Thyroid gland (tissue), 4 donors: ENCODE measurements around the gene MYO1E. TPM values are rescaled to one million over a fixed set of nuclear protein-coding genes. Genes with fewer than 3 reads are reported as not detected.

Experiments
- DNase-seq, 2 donors: peaks; one replicate each; pipeline ENCODE4 v3.0.0-alpha.2; 2019
- H3K27ac ChIP-seq, 3 donors: fragments of 200-600 bp; sonication (generic); 1 replicate in 2 of 3; 2 replicates in 1 of 3; pipeline ENCODE4 v1.5.1; 2016 to 2019; ENCODE audit warnings: mild to moderate bottlenecking in 1 of 3, moderate library complexity in 1 of 3
- H3K27me3 ChIP-seq: fragments of 200-600 bp; sonication (generic); one replicate; pipeline ENCODE4 v1.5.1; 2019
- H3K36me3 ChIP-seq, 2 donors: fragments of 200-600 bp; sonication (generic); one replicate each; pipeline ENCODE4 v1.5.1; 2016 to 2019
- H3K4me1 ChIP-seq, 2 donors: fragments of 200-600 bp; sonication (generic); one replicate each; pipeline ENCODE4 v1.5.1; 2017 to 2019
- H3K4me3 ChIP-seq, 3 donors: fragments of 200-600 bp; sonication (generic); replicated peaks in 1 of 3; 1 replicate in 2 of 3; 2 replicates in 1 of 3; pipeline ENCODE4 v1.5.1; 2016; ENCODE audit warnings: mild to moderate bottlenecking in 1 of 3
- H3K9me3 ChIP-seq: fragments of 200-600 bp; sonication (generic); one replicate; pipeline ENCODE4 v1.5.1; 2017
- POLR2A ChIP-seq, 2 donors: fragments of 450-650 bp; IDR thresholded peaks; one replicate each; pipeline ENCODE4 v1.6.1; 2017; ENCODE audit warnings: antibody characterized with exemption in 2 of 2, mild to moderate bottlenecking in 2 of 2, moderate library complexity in 1 of 2
- WGBS, 2 donors: methylation state at CpG; one replicate each; pipeline ENCODE4 v1.1.5; 2017; 5-methylcytosine and 5-hydroxymethylcytosine counted together
- intact Hi-C: fragments of 100-400 bp; cut with DNase I; formaldehyde crosslinking; loops from one replicate; pipeline ENCODE4 v1.15.1; 2023
- total RNA-seq, 4 donors: library from RNA; depleted of rRNA; stranded (reverse); fragments of >200 nt; gene quantifications; one replicate each; pipeline ENCODE4 v1.2.3, GENCODE V29; 2016
- TF ChIP-seq, protein P1 (sequence below), 6 experiments: fragments of 200-600 bp in 3 of 6; fragments of 450-650 bp in 3 of 6; sonication (generic) in 3 of 6; IDR thresholded peaks; one replicate each; pipeline ENCODE4 v1.5.1; 2016 to 2019; ENCODE audit warnings: antibody characterized with exemption in 6 of 6, mild to moderate bottlenecking in 2 of 6, inconsistent platforms in 1 of 6, moderate library complexity in 1 of 6

The MYO1E gene
- total RNA-seq, 4 donors from 2014 or later, result 19.5 to 56.6 (median 34.6) TPM

DNA sequence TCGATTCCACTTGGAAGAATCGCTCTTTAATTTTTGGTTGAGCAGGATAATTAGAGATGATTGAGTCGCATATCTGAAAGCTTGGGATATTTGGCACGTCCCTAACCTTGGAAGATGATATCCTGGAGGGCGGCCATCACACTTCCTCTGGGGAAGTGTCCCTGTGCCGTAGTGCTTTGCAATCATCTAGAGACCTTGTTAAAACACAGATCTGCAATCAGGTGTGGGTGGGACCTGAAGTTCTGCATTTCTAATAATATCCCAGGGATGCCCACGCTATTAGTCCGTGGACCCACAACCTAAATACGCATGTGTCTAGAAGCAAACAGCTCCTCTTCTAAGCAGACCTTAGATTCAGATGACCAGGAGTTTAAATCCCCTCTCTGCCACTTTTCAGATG lies 20.5 kb downstream of the MYO1E start:
- no peak for TF ChIP-seq POLR2A (IDR thresholded peaks at IDR 0.05)
- Histone ChIP-seq H3K4me3 (no peak overlapping the region), H3K27me3 (no peaks in the 10 kb centered on the region), H3K9me3 (no peaks in the 10 kb centered on the region), H3K36me3 (no peaks in the 10 kb centered on the region), H3K4me1 (peaks cover 0 to 16% of the 10 kb centered on the region in 2 donors), H3K27ac (peak overlapping the region in 1 of 3 donors; percentile 19)
- 76 to 84% methylated on average over 9 of the region's 9 CpGs for WGBS, 2 donors
- DNase-seq, result no peak
- intact Hi-C loops, result no loop called here

- H3K36me3 ChIP-seq, result no peaks in the 10 kb centered on the region
- intact Hi-C loops, result no loop called here
- no peaks in the 10 kb centered on the region for H3K27me3 ChIP-seq
- peak overlapping the region; percentile 6 to 64 (median 12) for H3K27ac ChIP-seq
- peaks cover 0 to 24% of the 10 kb centered on the region in 2 donors for H3K4me1 ChIP-seq
- no peak overlapping the region for H3K4me3 ChIP-seq
- no peak for TF ChIP-seq POLR2A (IDR thresholded peaks at IDR 0.05)
- TF ChIP-seq, protein P1, sequence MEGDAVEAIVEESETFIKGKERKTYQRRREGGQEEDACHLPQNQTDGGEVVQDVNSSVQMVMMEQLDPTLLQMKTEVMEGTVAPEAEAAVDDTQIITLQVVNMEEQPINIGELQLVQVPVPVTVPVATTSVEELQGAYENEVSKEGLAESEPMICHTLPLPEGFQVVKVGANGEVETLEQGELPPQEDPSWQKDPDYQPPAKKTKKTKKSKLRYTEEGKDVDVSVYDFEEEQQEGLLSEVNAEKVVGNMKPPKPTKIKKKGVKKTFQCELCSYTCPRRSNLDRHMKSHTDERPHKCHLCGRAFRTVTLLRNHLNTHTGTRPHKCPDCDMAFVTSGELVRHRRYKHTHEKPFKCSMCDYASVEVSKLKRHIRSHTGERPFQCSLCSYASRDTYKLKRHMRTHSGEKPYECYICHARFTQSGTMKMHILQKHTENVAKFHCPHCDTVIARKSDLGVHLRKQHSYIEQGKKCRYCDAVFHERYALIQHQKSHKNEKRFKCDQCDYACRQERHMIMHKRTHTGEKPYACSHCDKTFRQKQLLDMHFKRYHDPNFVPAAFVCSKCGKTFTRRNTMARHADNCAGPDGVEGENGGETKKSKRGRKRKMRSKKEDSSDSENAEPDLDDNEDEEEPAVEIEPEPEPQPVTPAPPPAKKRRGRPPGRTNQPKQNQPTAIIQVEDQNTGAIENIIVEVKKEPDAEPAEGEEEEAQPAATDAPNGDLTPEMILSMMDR (IDR thresholded peaks at IDR 0.05), result no peak
- no peak for DNase-seq
- H3K9me3 ChIP-seq, result no peaks in the 10 kb centered on the region
- 85 to 90% methylated on average over 1 of the region's 1 CpG for WGBS, 2 donors
Observed at GRCh38 chr15:59350421-59350732, 22.3 kb downstream of the MYO1E start.

DNA sequence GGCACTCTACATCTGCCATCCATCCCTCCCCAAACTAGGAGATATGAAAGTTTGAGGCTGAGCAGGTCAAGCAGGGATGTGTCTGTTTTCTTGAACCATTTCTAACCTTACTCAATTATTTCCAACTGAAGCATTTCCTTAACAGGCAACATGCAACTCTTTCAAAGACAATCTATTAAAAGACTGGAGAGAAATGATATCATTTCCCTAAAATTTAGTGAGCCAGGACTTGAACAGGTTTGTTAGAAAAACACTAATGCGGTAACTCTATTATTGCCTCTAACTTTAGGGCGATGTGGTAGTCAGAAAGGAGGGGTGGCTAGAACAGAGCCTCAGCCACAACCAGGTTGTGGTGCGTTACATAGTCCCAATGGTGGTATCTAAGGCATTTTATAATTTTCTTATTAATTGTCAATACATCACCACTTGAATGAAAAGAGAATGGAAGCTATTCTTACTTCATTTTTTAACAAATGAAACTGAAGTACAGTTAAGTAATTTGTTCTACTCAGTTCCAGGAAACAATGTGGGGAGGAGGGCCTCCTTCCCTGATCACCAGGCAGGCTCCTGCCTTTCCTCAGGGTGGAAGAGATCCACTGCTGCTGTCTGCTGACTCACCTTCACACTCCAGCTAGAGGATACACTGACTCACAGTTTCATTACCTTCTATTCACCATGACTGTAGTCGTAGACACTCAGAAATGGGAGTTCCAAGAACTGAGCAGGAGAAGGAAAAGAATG lies 22.8 kb downstream of the MYO1E start:
- H3K4me1 ChIP-seq, result peaks cover 0 to 29% of the 10 kb centered on the region in 2 donors

GRCh38 chr15:59347915-59348314 lies 24.8 kb downstream of the MYO1E start:
- DNase-seq, result no peak
- intact Hi-C loops, result no loop called here
- Histone ChIP-seq H3K9me3 (no peaks in the 10 kb centered on the region), H3K36me3 (no peaks in the 10 kb centered on the region), H3K4me1 (peaks cover 0 to 34% of the 10 kb centered on the region in 2 donors), H3K4me3 (no peak overlapping the region), H3K27ac (no peak overlapping the region), H3K27me3 (no peaks in the 10 kb centered on the region)
- WGBS, 2 donors, result 85 to 89% methylated on average over 5 of the region's 5 CpGs
- no peak for TF ChIP-seq POLR2A (IDR thresholded peaks at IDR 0.05)
- TF ChIP-seq, protein P1 (IDR thresholded peaks at IDR 0.05), result no peak

More for the DNA sequence above, 22.8 kb downstream of the MYO1E start:
- peak in 1 of 2 donors; percentile 24 for DNase-seq
- TF ChIP-seq POLR2A (IDR thresholded peaks at IDR 0.05), result no peak
- TF ChIP-seq, protein P1 (IDR thresholded peaks at IDR 0.05), result no peak
- H3K27me3 ChIP-seq, result no peaks in the 10 kb centered on the region
- H3K4me3 ChIP-seq, result no peak overlapping the region
- H3K27ac ChIP-seq, result peak overlapping the region in 2 of 3 donors; percentile 12 to 64
- WGBS, 2 donors, result 78 to 79% methylated on average over 4 of the region's 4 CpGs
- H3K9me3 ChIP-seq, result no peaks in the 10 kb centered on the region
- no peaks in the 10 kb centered on the region for H3K36me3 ChIP-seq
- intact Hi-C loops, result no loop called here

DNA sequence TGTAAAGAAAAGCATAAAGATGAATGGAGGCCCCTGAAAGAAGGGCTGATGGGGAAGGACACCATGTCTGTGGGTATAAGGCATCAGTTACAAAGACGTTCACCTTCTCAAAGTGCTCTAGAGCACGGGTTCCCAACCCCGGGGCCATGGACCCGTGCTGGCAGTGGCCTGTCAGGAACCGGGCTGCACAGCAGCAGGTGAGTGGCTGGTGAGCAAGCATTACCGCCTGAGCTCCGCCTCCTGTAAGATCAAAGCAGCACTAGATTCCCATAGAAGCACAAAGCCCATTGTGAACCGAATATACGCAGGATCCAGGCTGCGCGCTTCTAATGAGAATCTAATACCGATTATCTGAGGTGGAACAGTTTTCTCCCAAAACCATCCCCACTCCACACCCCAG lies 25.7 kb downstream of the MYO1E start:
- WGBS, 2 donors, result 79 to 88% methylated on average over 10 to 12 of the region's 12 CpGs
- Histone ChIP-seq H3K27ac (no peak overlapping the region), H3K9me3 (no peaks in the 10 kb centered on the region), H3K27me3 (no peaks in the 10 kb centered on the region), H3K4me1 (peaks cover 0 to 34% of the 10 kb centered on the region in 2 donors), H3K4me3 (no peak overlapping the region), H3K36me3 (no peaks in the 10 kb centered on the region)
- TF ChIP-seq, protein P1 (IDR thresholded peaks at IDR 0.05), result no peak
- TF ChIP-seq POLR2A (IDR thresholded peaks at IDR 0.05), result no peak
- intact Hi-C loops, result no loop called here
- no peak for DNase-seq
